CD14-positive monocyte (primary cell): ENCODE measurements around the gene DCUN1D3. TPM values are rescaled to one million over a fixed set of nuclear protein-coding genes. Genes with fewer than 3 reads are reported as not detected.

Source experiments
- DNase-seq, 3 donors: peaks; one replicate each; pipeline ENCODE4 v3.0.0-alpha.2; 2011 to 2022
- H2AFZ ChIP-seq: 2 replicates; pipeline ENCODE4 v1.6.0; 2012; ENCODE audit warnings: mild to moderate bottlenecking, low read depth, low read length, inconsistent platforms; ENCODE audit not compliant: insufficient read depth, poor library complexity, severe bottlenecking
- H3K27ac ChIP-seq, 2 donors: 1 replicate in 1 of 2; 2 replicates in 1 of 2; pipeline ENCODE4 v1.5.1; 2012 to 2013; ENCODE audit warnings: low read length in 2 of 2, control low read depth in 1 of 2, inconsistent platforms in 1 of 2, low read depth in 1 of 2, mild to moderate bottlenecking in 1 of 2
- H3K27me3 ChIP-seq, 2 donors: one replicate each; pipeline versions ENCODE4 v1.6.0 to v1.6.1; 2011 to 2013; ENCODE audit warnings: low read length in 2 of 2; ENCODE audit not compliant: control insufficient read depth in 2 of 2, insufficient read depth in 2 of 2
- H3K36me3 ChIP-seq, 2 donors: replicated peaks in 1 of 2; 1 replicate in 1 of 2; 2 replicates in 1 of 2; pipeline versions ENCODE4 v1.5.1 to v1.6.1; 2012 to 2013; ENCODE audit warnings: low read length in 2 of 2, control low read depth in 1 of 2, inconsistent platforms in 1 of 2, mild to moderate bottlenecking in 1 of 2; ENCODE audit not compliant: insufficient read depth in 2 of 2, control insufficient read depth in 1 of 2
- H3K4me1 ChIP-seq, 2 donors: 1 replicate in 1 of 2; 2 replicates in 1 of 2; pipeline versions ENCODE4 v1.5.1 to v1.6.1; 2012 to 2013; ENCODE audit warnings: low read length in 2 of 2, control low read depth in 1 of 2, inconsistent platforms in 1 of 2, mild to moderate bottlenecking in 1 of 2, moderate library complexity in 1 of 2; ENCODE audit not compliant: insufficient read depth in 2 of 2, control insufficient read depth in 1 of 2
- H3K4me2 ChIP-seq: replicated peaks from 2 replicates; pipeline ENCODE3; 2012; ENCODE audit warnings: low read length, moderate library complexity, mild to moderate bottlenecking; ENCODE audit not compliant: poor library complexity, severe bottlenecking; ENCODE audit errors: extremely low read depth
- H3K4me3 ChIP-seq, 3 experiments: fragments of 200-600 bp in 1 of 3; sonication (generic) in 1 of 3; replicated peaks in 1 of 3; 1 replicate in 2 of 3; 2 replicates in 1 of 3; pipeline ENCODE4 v1.5.1; 2011 to 2013; ENCODE audit warnings: low read length in 3 of 3, mild to moderate bottlenecking in 3 of 3, control low read depth in 2 of 3, low read depth in 2 of 3, inconsistent platforms in 1 of 3, moderate library complexity in 1 of 3
- H3K79me2 ChIP-seq: 2 replicates; pipeline ENCODE4 v1.6.0; 2012; ENCODE audit warnings: mild to moderate bottlenecking, control low read depth, inconsistent platforms, low read length, moderate library complexity; ENCODE audit not compliant: insufficient read depth
- H3K9ac ChIP-seq: 2 replicates; pipeline ENCODE4 v1.6.0; 2017; ENCODE audit warnings: low read length, mild to moderate bottlenecking; ENCODE audit not compliant: insufficient read depth, poor library complexity, severe bottlenecking
- H3K9me3 ChIP-seq, 2 donors: replicated peaks in 1 of 2; 1 replicate in 1 of 2; 2 replicates in 1 of 2; pipeline versions ENCODE4 v1.5.1 to v1.6.1; 2012 to 2013; ENCODE audit warnings: low read length in 2 of 2, control low read depth in 1 of 2; ENCODE audit not compliant: control insufficient read depth in 1 of 2, insufficient read depth in 1 of 2
- H4K20me1 ChIP-seq: 2 replicates; pipeline ENCODE4 v1.6.0; 2012; ENCODE audit warnings: mild to moderate bottlenecking, low read length, control low read depth, moderate library complexity; ENCODE audit not compliant: insufficient read depth
- H3K27ac Mint-ChIP-seq, 7 donors: one replicate each; pipeline ENCODE4 v1.8.0; 2020; ENCODE audit warnings: mild to moderate bottlenecking in 7 of 7, mixed read lengths in 7 of 7, moderate library complexity in 6 of 7, inconsistent platforms in 2 of 7
- H3K27me3 Mint-ChIP-seq, 3 donors: one replicate each; pipeline ENCODE4 v1.8.0; 2021 to 2022; ENCODE audit warnings: low read depth in 3 of 3, mild to moderate bottlenecking in 3 of 3, mixed read lengths in 3 of 3, moderate library complexity in 3 of 3, inconsistent platforms in 1 of 3
- H3K36me3 Mint-ChIP-seq, 2 donors: one replicate each; pipeline ENCODE4 v1.8.0; 2020; ENCODE audit warnings: mixed read lengths in 2 of 2, inconsistent platforms in 1 of 2, mild to moderate bottlenecking in 1 of 2
- H3K4me1 Mint-ChIP-seq: one replicate; pipeline ENCODE4 v1.8.0; 2020; ENCODE audit warnings: mild to moderate bottlenecking, mixed read lengths
- H3K4me3 Mint-ChIP-seq, 2 donors: one replicate each; pipeline ENCODE4 v1.8.0; 2020; ENCODE audit warnings: mild to moderate bottlenecking in 2 of 2, mixed read lengths in 2 of 2, moderate library complexity in 1 of 2
- H3K9me3 Mint-ChIP-seq, 7 donors: one replicate each; pipeline ENCODE4 v1.8.0; 2020 to 2022; ENCODE audit warnings: mixed read lengths in 7 of 7, mild to moderate bottlenecking in 6 of 7, moderate library complexity in 6 of 7, inconsistent platforms in 2 of 7
- WGBS: methylation state at CpG from one replicate; pipeline ENCODE4 v1.1.5; 2013; ENCODE audit warnings: missing lambda C conversion rate; ENCODE audit not compliant: insufficient coverage; 5-methylcytosine and 5-hydroxymethylcytosine counted together
- intact Hi-C, 2 donors: fragments of 100-400 bp; cut with micrococcal nuclease; formaldehyde crosslinking; loops; one replicate each; pipeline versions ENCODE4 v1.15.0 to v1.15.1; 2023
- polyA plus RNA-seq, 3 donors: library from polyadenylated mRNA; depleted of rRNA in 1 of 3; unstranded in 2 of 3; stranded (reverse) in 1 of 3; fragments of 300-500 nt in 2 of 3; fragments of >200 nt in 1 of 3; fragmentation: Illumina TruSeq in 2 of 3; gene quantifications; 1 replicate in 2 of 3; 2 replicates in 1 of 3; pipeline ENCODE4 v1.2.3, GENCODE V29; 2012 to 2021
- TF ChIP-seq, protein P1 (sequence below): fragments of 200-600 bp; IDR thresholded peaks from one replicate; pipeline ENCODE4 v1.8.0; 2022; ENCODE audit warnings: antibody characterized with exemption, mild to moderate bottlenecking

DCUN1D3 gene
- polyA plus RNA-seq, 3 donors, result 1.0 to 3.4 (median 1.3) TPM

DNA sequence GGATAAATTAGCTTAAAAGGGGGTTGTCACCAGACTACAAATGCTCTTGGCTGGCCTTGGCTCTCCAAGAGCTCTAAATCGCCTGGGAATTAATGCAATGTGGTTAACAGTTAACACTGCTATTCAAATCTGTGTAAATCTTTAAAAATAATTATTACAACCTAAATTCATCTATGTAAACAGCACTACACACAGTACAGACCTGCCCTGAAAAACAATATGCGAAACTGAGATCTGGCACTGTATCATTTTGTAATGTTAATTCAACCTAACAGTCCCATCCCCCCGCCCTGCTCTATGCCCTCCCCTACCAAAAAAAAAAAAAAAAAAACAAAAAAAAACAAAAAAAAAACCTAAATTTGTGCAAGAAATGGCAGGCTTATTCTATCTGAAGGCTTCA lies 40.9 kb downstream of the DCUN1D3 start:
- intact Hi-C loops, result no loop called here

DNA sequence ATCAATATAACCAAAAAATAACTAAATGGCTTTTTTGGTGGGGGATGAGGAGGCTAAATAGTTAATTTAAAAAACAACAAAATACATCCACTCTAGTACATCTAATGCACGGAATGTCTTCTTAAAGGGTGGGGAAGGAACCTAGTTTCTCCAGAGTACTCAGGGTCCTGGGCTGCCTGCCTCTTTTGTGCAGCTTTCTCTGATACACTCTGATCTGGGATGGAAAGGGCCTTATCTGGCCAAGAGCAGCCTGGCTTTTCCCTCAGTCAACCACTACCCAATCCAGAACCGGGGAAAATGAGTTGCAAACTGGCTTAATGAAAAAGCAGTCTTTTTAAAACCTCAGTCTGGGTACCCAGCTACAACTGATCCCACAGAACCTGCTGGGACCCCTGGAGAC lies 42.9 kb downstream of the DCUN1D3 start:
- H3K4me1 Mint-ChIP-seq, result no peaks in the 10 kb centered on the region
- no CpG with 5 or more reads among the region's 2 CpGs for WGBS
- no peak overlapping the region for H3K4me3 Mint-ChIP-seq
- intact Hi-C loops, result no loop called here
- Histone ChIP-seq H3K79me2 (no peaks in the 10 kb centered on the region), H2AFZ (no peak overlapping the region), H4K20me1 (no peaks in the 10 kb centered on the region), H3K4me3 (no peak overlapping the region), H3K9me3 (no peaks in the 10 kb centered on the region), H3K9ac (no peak overlapping the region), H3K4me2 (no peak overlapping the region), H3K27me3 (no peaks in the 10 kb centered on the region), H3K4me1 (no peaks in the 10 kb centered on the region), H3K27ac (no peak overlapping the region), H3K36me3 (peaks cover 34 to 82% of the 10 kb centered on the region in 2 donors)
- peaks cover 46 to 51% of the 10 kb centered on the region in 2 donors for H3K36me3 Mint-ChIP-seq
- H3K9me3 Mint-ChIP-seq, result no peaks in the 10 kb centered on the region
- DNase-seq, result no peak
- TF ChIP-seq, protein P1, sequence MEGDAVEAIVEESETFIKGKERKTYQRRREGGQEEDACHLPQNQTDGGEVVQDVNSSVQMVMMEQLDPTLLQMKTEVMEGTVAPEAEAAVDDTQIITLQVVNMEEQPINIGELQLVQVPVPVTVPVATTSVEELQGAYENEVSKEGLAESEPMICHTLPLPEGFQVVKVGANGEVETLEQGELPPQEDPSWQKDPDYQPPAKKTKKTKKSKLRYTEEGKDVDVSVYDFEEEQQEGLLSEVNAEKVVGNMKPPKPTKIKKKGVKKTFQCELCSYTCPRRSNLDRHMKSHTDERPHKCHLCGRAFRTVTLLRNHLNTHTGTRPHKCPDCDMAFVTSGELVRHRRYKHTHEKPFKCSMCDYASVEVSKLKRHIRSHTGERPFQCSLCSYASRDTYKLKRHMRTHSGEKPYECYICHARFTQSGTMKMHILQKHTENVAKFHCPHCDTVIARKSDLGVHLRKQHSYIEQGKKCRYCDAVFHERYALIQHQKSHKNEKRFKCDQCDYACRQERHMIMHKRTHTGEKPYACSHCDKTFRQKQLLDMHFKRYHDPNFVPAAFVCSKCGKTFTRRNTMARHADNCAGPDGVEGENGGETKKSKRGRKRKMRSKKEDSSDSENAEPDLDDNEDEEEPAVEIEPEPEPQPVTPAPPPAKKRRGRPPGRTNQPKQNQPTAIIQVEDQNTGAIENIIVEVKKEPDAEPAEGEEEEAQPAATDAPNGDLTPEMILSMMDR, result no peak
- peaks cover 0 to 3% (median 0%) of the 10 kb centered on the region in 3 donors for H3K27me3 Mint-ChIP-seq
- H3K27ac Mint-ChIP-seq, result no peak overlapping the region

More for the DNA sequence above, 40.9 kb downstream of the DCUN1D3 start:
- no peak overlapping the region for H3K4me3 Mint-ChIP-seq
- peaks cover 37 to 71% of the 10 kb centered on the region in 2 donors for H3K36me3 ChIP-seq
- no peaks in the 10 kb centered on the region for H3K27me3 ChIP-seq
- peaks cover 0 to 2% (median 0%) of the 10 kb centered on the region in 3 donors for H3K27me3 Mint-ChIP-seq
- H3K9me3 ChIP-seq, result no peaks in the 10 kb centered on the region
- H2AFZ ChIP-seq, result no peak overlapping the region
- DNase-seq, result no peak
- H3K4me1 Mint-ChIP-seq, result no peaks in the 10 kb centered on the region
- H3K9me3 Mint-ChIP-seq, result no peaks in the 10 kb centered on the region
- WGBS, result no CpG with 5 or more reads among the region's 3 CpGs
- peaks cover 3% of the 10 kb centered on the region for H3K79me2 ChIP-seq
- H4K20me1 ChIP-seq, result peaks cover 9% of the 10 kb centered on the region
- peaks cover 44 to 53% of the 10 kb centered on the region in 2 donors for H3K36me3 Mint-ChIP-seq
- H3K9ac ChIP-seq, result no peak overlapping the region
- no peak overlapping the region for H3K27ac ChIP-seq
- TF ChIP-seq, protein P1, result no peak
- no peak overlapping the region for H3K4me2 ChIP-seq
- H3K4me3 ChIP-seq, result no peak overlapping the region
- H3K4me1 ChIP-seq, result no peaks in the 10 kb centered on the region
- no peak overlapping the region for H3K27ac Mint-ChIP-seq
